Subcutaneous adipose tissue (tissue), 4 donors: ENCODE data around the gene PHTF2. TPM values are rescaled to one million over a fixed set of nuclear protein-coding genes. Genes with fewer than 3 reads are reported as not detected.

ENCODE experiments used
- total RNA-seq, 4 donors: library from RNA; depleted of rRNA; stranded (reverse); fragments of >200 nt; gene quantifications; one replicate each; pipeline ENCODE4 v1.1.0, GENCODE V29; 2016
- TF ChIP-seq, protein P1 (sequence below): fragments of 450-650 bp; IDR thresholded peaks from one replicate; pipeline ENCODE4 v1.5.1; 2016; ENCODE audit warnings: low read depth, mild to moderate bottlenecking, control low read depth, antibody characterized with exemption, moderate library complexity

The PHTF2 gene
- total RNA-seq, 4 donors from 2014 or later, result 21.0 to 40.1 (median 23.2) TPM

DNA sequence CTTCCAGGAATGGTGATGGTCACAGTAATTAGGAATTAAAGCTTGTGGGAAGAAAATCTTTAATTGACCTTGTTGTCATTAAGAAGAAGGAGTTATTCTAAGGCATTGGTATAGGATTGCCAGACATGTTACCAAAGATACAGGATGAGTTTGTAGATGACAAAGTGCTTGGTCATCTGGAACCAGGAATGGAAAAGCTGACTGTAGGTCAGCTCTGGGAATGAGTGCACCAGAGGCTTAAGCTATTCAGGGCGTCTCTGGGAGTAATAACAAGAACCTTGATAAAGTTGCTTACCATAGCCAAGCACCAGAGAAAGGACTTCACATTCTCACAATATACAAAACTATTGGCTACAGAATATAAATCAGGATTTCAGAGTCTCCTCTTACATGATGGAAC lies 89.0 kb downstream of the PHTF2 start:
- TF ChIP-seq, protein P1, sequence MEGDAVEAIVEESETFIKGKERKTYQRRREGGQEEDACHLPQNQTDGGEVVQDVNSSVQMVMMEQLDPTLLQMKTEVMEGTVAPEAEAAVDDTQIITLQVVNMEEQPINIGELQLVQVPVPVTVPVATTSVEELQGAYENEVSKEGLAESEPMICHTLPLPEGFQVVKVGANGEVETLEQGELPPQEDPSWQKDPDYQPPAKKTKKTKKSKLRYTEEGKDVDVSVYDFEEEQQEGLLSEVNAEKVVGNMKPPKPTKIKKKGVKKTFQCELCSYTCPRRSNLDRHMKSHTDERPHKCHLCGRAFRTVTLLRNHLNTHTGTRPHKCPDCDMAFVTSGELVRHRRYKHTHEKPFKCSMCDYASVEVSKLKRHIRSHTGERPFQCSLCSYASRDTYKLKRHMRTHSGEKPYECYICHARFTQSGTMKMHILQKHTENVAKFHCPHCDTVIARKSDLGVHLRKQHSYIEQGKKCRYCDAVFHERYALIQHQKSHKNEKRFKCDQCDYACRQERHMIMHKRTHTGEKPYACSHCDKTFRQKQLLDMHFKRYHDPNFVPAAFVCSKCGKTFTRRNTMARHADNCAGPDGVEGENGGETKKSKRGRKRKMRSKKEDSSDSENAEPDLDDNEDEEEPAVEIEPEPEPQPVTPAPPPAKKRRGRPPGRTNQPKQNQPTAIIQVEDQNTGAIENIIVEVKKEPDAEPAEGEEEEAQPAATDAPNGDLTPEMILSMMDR, result no peak

DNA sequence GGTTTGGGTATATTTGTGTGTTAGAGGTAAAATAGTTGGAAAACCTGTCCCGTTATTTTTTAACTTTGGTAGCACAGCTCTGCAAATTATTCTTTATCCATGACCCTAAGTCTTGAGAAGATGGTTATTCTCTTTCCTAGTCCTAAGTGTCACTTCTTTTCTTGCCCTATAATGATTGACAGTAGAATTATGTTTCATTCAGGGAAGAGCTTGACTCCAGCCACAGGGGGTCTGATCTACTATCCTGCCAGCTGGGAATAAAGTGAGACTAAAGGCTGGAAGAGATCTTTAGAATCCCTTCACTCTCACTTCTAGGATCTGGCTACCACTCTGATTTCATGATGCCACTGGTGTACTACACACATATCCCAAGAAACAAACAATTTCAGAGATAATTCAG lies 90.4 kb downstream of the PHTF2 start:
- TF ChIP-seq, protein P1, result no peak

DNA sequence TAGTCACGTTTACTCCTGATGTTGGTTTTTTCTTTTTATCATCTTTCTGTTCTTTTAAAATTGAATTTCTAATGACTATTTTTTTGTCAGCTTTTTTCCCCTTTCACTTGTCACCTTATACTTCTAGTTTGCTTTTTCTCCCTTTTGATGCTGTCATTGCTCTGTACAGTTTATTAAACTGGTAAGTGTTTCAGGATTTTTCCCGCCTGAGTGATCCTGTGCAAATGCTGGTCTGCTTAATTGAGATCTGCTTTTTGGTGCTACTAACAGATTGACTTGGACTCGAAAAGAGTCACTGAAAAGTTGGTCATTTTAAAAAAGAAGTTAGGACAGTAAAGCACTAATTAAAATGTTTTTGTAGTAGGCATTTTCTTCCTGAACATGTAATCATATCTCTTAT lies 95.2 kb downstream of the PHTF2 start:
- TF ChIP-seq, protein P1, result no peak

DNA sequence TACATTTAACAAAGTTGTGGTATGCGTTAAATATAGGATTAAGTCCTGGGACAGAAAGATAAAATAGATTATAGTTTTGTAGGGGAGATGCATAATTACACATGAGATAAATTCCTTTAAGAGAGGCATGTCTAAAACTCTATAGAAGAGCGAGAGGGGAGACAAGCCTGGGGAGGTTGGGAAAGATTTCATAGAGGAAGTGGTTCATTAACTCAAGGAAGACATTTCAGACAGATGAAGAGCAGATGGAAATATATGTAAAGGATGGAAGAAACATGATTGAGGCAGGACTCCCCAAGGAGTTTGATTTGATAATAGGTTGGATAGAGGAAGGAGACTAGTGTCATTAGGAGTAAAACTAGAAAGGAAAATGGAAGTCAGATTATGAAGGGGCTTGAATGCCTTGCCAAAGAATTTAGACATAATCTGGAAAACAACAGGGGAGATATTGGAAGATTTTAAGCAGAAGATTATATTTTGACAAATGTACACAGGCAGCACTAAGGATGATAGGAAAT lies 96.1 kb downstream of the PHTF2 start:
- TF ChIP-seq, protein P1, result no peak

DNA sequence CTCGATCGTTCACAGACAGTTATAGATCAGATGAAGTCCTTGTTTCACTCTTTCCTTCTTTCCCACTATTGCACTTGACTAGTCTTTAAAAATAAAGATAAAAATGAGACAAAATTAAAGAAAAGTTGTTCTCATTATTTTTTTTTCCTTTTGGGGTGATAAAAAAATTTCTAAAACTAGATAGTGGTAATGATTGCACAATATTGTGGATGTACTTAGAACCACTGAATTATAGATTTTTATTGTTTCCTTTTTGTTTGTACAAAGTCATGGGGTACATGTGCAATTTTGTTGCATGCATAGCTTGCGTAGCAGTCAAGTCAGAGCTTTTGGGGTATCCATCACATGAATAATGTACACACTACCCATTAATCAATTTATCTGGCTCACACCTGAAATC lies 97.3 kb downstream of the PHTF2 start:
- TF ChIP-seq, protein P1, result no peak

DNA sequence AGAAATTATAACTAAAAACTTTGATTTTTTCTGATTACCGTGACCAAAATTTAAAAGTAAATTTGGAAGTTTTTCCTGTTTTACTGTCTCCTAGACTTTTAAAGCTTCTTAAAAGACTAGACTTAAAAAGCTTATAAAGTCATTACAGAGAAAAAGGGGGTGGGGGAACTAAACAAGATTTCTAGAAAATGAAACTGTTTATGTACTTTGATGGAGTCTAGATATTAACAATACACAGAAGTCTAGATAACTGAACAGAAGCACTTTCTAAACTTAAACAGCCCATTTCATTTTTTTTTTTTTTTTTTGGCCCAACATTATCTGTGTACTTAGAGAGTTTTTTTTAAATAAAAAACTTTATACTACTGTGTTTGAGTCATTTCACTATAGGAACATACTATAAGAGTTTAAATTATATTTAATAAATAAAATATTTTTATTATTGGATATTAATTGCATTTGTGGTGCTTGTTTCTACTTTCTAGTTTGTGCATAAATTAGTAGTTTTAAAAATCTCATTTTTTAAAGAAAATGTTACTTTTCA lies 98.5 kb downstream of the PHTF2 start:
- TF ChIP-seq, protein P1, result no peak

DNA sequence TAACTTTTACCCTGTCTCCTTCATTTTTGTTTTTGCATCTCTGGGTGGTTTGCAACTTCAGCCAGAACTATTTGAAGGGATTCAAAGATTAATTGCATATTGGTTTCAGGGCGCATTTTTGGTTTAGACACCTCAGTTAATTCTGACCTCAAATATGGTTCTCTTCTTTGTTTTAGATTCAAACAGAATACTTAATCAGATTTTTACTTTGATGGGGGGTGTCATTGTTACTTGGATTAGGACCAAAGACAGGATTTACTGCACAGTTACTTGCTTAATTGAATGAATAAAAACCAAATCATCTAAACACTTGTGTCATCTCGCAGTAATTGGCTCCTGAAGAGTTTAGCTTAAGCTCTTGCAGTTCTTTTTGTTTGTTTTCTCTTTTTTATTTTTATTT lies 100.9 kb downstream of the PHTF2 start:
- TF ChIP-seq, protein P1, result no peak
